ENCODE data around the gene SH3D21. TPM values are rescaled to one million over a fixed set of nuclear protein-coding genes. Genes with fewer than 3 reads are reported as not detected.

SH3D21 gene
- total RNA-seq, 4 donors from 2014 or later, result 12.7 to 143 (median 15.9) TPM

- H3K27ac ChIP-seq, result peak overlapping the region; percentile 59 to 66 (median 62)
- intact Hi-C loops (cut with DNase I; ENCODE audit: low total_unique reads) (no loop called here), in situ Hi-C loops (cut with MboI; ENCODE audit: low pct_ligation_motif_present in 1 of 4, low pct_unique_long_range_greater_than_20kb in 1 of 4, low sequenced_read_pairs in 3 of 4) (no loop called here)
- DNase-seq, result peak; percentile 51
- no peak for TF ChIP-seq POLR2AphosphoS5 (IDR thresholded peaks at IDR 0.05)
- TF ChIP-seq POLR2A (IDR thresholded peaks at IDR 0.05), result no peak
- no peak for TF ChIP-seq CTCF (IDR thresholded peaks at IDR 0.05)
- no peak for TF ChIP-seq EP300 (IDR thresholded peaks at IDR 0.05; ENCODE audit: low read depth)
- H3K27me3 ChIP-seq, result no peaks in the 10 kb centered on the region
- H3K36me3 ChIP-seq, result peaks cover 0 to 2% (median 0%) of the 10 kb centered on the region in 4 donors
- no peak overlapping the region for H3K4me3 ChIP-seq
- WGBS, 2 donors (ENCODE audit: low coverage in 1 of 2), result 40 to 57% methylated on average over 1 to 4 of the region's 4 CpGs
- no peaks in the 10 kb centered on the region for H3K9me3 ChIP-seq
- peaks cover 9 to 62% (median 30%) of the 10 kb centered on the region in 4 donors for H3K4me1 ChIP-seq
These were observed 61.6 kb downstream of the SH3D21 start for GRCh38 chr1:36367798-36368197.

- Histone ChIP-seq H3K27me3 (no peaks in the 10 kb centered on the region), H3K4me1 (peaks cover 23 to 76% (median 44%) of the 10 kb centered on the region in 4 donors), H3K27ac (peak overlapping the region; percentile 59 to 66 (median 62)), H3K4me3 (no peak overlapping the region), H3K36me3 (no peaks in the 10 kb centered on the region), H3K9me3 (no peaks in the 10 kb centered on the region)
- TF ChIP-seq CTCF (IDR thresholded peaks at IDR 0.05) (peak; percentile 94 to 96 (median 95)), POLR2AphosphoS5 (IDR thresholded peaks at IDR 0.05) (peak in 1 of 3 donors; percentile 4), POLR2A (IDR thresholded peaks at IDR 0.05) (no peak), EP300 (IDR thresholded peaks at IDR 0.05; ENCODE audit: low read depth) (no peak)
- intact Hi-C loops (cut with DNase I; ENCODE audit: low total_unique reads), result no loop called here
- 30 to 58% methylated on average over 2 to 6 of the region's 7 CpGs for WGBS, 2 donors (ENCODE audit: low coverage in 1 of 2)
- in situ Hi-C loops (cut with MboI; ENCODE audit: low pct_ligation_motif_present in 1 of 4, low pct_unique_long_range_greater_than_20kb in 1 of 4, low sequenced_read_pairs in 3 of 4), result no loop called here
- DNase-seq, result peak; percentile 90
These were observed 63.1 kb downstream of the SH3D21 start for GRCh38 chr1:36369061-36369861.

Other genes with a start within 250 kb of the SH3D21 start
- not detected for gene TEKT2, start 222.3 kb upstream of the SH3D21 start, total RNA-seq
- gene ADPRS, start 217.5 kb upstream of the SH3D21 start, total RNA-seq, result 10 to 100 TPM; 18.3 to 41.8 (median 28.6) TPM
- 1 to 10 TPM; 1.2 to 5.4 (median 1.7) TPM for gene COL8A2, start 181.1 kb upstream of the SH3D21 start, total RNA-seq
- gene TRAPPC3, start 156.9 kb upstream of the SH3D21 start, total RNA-seq, result 100 to 1,000 TPM in 3 of 4 donors, 10 to 100 TPM in 1; 54.6 to 165 (median 105) TPM
- gene MAP7D1, start 150.2 kb upstream of the SH3D21 start, total RNA-seq, result 100 to 1,000 TPM in 1 of 4 donors, 10 to 100 TPM in 3; 74.3 to 187 (median 86.0) TPM
- gene THRAP3, start 81.9 kb upstream of the SH3D21 start, total RNA-seq, result 10 to 100 TPM; 25.8 to 73.7 (median 59.9) TPM
- 10 to 100 TPM in 3 of 4 donors, 1 to 10 TPM in 1; 4.4 to 24.8 (median 10.4) TPM for gene EVA1B, start 17.3 kb downstream of the SH3D21 start, total RNA-seq
- gene STK40, start 79.6 kb downstream of the SH3D21 start, total RNA-seq, result 100 to 1,000 TPM in 1 of 4 donors, 10 to 100 TPM in 3; 34.0 to 154 (median 44.3) TPM
- 10 to 100 TPM in 3 of 4 donors, not detected in 1; 25.4 to 59.8 (median 32.9) TPM for gene LSM10, start 91.5 kb downstream of the SH3D21 start, total RNA-seq
- gene OSCP1, start 144.1 kb downstream of the SH3D21 start, total RNA-seq, result 1 to 10 TPM in 3 of 4 donors, not detected in 1; 1.2 to 4.8 (median 3.7) TPM
- gene MRPS15, start 158.0 kb downstream of the SH3D21 start, total RNA-seq, result 10 to 100 TPM; 19.5 to 59.5 (median 42.4) TPM
- gene CSF3R, start 176.5 kb downstream of the SH3D21 start, total RNA-seq, result 10 to 100 TPM in 1 of 4 donors, 1 to 10 TPM in 3; 3.8 to 17.1 (median 5.2) TPM

Data from transverse colon (tissue), 4 donors.